COR-L47 (cell line): ENCODE results near the gene DRC7.
A peak's percentile ranks its signal among the peaks of the same experiment; 100 is the strongest.
"Not testable (repeated sequence)": the region's sequence is repeated elsewhere in the genome, so short reads cannot be mapped to it uniquely, and the experiment has no call there.

Source experiments
- DNase-seq: peaks from one replicate; lab custom pipeline; 2025; lab: John Stamatoyannopoulos, UW

Gene DRC7

DNA sequence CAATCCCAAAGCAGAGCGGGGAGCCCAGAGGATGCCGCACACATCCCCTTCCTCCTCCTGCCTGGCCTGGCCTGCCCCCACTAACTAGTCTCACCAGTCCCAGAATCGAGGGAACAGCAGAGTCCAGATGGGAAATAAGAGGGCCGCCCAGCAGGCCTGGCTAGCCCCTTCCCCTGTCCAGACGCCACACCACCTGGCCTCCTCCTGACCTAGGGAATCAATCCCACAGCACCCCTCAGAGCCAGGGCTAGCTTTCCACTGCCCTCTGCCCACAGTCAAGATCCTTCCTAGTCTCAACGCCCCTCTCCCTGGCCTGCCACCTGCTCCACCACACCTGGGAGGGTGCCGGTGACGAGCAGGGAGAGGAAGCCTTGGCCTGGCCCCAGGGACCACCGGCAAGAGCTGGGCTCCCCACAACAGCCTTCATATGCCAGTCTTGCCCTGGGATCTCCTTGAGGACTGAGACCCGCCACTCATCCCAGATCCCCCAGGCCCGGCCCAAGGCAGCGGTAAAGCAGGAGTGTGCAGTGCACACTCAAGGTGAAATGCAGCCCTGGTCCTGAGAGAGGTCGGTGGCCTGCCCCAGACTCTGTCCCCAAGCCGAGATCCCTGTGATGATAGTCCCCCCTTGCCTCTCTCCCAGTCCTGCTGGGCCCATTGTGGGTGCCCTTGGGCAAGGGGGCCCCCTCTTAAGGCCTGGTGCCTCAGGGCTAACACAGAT lies 68.8 kb downstream of the DRC7 start:
- DNase-seq, result no peak

- DNase-seq, result no peak
These were observed 69.4 kb downstream of the DRC7 start for GRCh38 chr16:57764006-57764340.

- no peak for DNase-seq
These were observed 69.9 kb downstream of the DRC7 start for GRCh38 chr16:57764341-57765159.

GRCh38 chr16:57765160-57765728 lies 70.6 kb downstream of the DRC7 start:
- DNase-seq, result no peak

GRCh38 chr16:57766714-57767348 lies 72.2 kb downstream of the DRC7 start:
- DNase-seq, result no peak

GRCh38 chr16:57769541-57770145 lies 75.0 kb downstream of the DRC7 start:
- DNase-seq, result no peak

DNA sequence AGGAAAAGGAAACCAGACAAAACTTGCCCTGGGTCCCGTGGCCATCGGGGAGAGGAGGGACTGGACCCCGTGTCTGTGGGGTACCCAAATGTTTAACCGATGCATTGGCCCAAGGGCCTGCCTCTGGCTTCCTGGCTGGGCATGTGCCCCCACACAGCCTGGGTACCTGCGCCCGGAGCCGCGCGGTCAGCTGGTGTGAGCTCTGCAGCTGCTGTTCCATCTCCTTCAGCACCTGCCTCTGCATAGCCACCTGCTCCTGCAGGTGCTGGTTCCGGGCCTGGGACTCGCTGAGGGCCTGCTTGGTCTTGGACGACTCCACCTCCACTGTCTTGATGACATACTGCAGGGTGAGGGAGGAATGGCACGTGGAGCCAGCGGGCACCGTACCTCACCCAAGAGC lies 75.8 kb downstream of the DRC7 start:
- DNase-seq, result no peak

DNA sequence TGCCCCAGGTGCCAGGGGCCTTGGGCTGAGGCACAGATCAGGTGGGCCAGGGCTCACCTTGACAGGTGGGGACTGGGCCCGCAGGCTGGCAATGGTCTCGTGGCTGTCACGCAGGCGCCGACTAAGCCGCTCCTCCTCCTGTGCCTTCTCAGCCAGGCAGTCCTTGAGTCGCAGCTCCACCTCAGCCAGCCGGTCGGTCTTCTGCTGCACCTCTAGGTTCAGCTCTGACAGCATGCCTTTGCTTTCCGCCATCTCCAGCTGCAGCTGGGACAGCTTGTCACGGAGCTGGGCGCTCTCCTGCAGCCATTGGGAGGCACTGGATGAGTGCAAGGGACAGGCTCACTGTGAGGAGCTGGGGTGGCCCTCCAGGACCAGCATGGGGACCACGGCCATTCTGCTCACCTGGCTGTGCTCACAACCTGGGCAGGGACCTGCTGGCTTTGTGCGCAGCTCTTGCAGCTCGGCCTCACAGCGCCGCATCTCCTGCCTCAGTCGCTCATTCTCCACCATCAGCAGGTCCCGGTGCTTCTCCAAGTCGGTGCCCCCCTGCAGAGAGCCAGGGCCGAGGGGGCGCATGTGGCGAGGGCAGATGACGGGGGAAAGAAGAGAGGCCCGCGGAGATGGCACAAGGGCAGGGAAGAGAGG lies 76.7 kb downstream of the DRC7 start:
- DNase-seq, result no peak

- DNase-seq, result peak; percentile 12
These were observed 78.4 kb downstream of the DRC7 start for GRCh38 chr16:57773019-57773418.

DNA sequence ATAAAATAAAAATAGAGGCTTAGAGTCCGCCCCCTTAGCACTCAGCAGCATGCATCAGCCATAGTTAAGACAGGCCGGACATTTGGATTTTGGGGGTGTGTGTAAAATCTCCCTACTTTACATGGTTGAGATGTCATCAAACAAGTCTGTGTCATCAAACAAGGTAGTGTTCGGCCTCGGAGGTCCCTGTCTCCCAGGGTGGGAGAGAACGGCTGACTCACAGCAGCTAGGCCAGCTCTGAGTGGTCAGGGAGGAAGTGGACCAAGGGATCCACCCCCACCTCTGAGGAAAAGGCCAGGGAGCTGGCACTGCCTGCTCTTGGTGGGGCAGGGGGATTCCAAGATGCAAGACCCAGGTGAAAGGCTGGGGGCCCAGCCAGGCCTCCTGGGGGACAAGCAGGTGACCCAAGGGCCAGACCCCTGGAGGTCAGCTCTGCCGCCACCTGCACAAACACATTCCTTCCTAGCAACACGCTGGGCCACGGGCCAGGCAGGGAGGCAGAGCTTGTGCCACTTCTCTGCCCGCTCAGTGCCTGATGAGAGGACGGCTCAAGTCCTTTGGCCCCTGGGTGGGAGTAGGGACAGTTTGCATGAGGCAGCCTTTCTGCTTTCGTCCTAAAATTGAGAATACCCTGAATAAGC lies 79.2 kb downstream of the DRC7 start:
- no peak for DNase-seq

GRCh38 chr16:57774705-57775285 lies 80.2 kb downstream of the DRC7 start:
- no peak for DNase-seq

DNA sequence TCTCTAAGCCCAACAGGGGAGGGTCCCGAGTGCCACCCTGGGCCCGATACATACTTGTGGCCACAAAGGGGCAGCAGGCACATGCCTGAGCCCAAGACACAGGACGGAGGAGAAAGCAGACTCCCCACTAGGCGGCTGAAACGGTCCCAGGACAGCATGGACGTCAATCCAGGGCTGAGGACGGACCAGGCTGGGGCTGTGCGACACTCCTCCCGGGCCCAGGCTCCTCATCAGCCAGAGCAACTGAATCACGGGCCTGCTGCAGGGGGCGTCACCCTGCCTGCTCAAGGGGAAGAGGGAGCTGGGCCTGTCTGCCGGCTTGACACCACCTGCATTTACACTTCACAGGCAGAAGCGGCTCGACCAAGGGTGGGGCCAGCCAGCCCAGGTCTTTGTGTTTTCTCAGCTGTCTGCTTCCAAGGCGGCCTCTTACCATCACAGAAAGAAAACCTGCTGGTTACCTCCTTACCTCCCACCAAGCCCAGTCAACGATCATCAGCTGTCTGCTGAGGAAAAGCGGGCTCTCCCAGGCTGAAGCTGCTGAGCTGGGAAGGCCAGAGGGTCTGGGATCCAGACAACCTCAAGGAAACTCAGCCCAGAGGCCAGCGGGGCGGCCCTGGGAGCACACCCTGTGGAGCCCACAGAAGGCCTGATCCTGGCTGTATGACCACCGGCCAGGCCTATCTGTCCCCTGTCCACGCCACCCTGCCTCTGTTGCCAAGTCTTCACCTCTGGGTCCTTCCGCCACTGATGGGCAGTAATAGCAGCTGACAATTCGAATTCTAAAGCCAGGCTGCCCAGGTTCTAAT lies 81.3 kb downstream of the DRC7 start:
- DNase-seq, result peak; percentile 83

GRCh38 chr16:57778658-57779057 lies 84.1 kb downstream of the DRC7 start:
- DNase-seq, result no peak

GRCh38 chr16:57779836-57780235 lies 85.2 kb downstream of the DRC7 start:
- not testable (repeated sequence) for DNase-seq

GRCh38 chr16:57781349-57781740 lies 86.7 kb downstream of the DRC7 start:
- no peak for DNase-seq
